PFSK-1 (cell line): Measurements from ENCODE around the gene STX12.

Experiments used
- FOXP2 ChIP-seq: optimal IDR thresholded peaks from 2 replicates; pipeline ENCODE3; 2011; ENCODE audit warnings: borderline replicate concordance, control low read depth, inconsistent platforms; ENCODE audit not compliant: insufficient read depth; ENCODE audit errors: extremely low read length, extremely low read depth
- POLR2AphosphoS5 ChIP-seq: IDR thresholded peaks from 2 replicates; pipeline ENCODE4 v1.6.1; 2012; ENCODE audit warnings: low read depth, mild to moderate bottlenecking, control low read depth, low read length, moderate library complexity
- SIN3A ChIP-seq: IDR thresholded peaks from 2 replicates; pipeline ENCODE4 v1.6.1; 2012; ENCODE audit warnings: mild to moderate bottlenecking, low read length, moderate library complexity, borderline replicate concordance; ENCODE audit not compliant: insufficient read depth
- TAF1 ChIP-seq: IDR thresholded peaks from 2 replicates; pipeline ENCODE4 v1.6.1; 2012; ENCODE audit warnings: low read length, control low read depth, borderline replicate concordance; ENCODE audit not compliant: insufficient read depth
- TF ChIP-seq, protein P1 (sequence below), 2 experiments: IDR thresholded peaks; 2 replicates each; pipeline versions ENCODE4 v1.6.1 to v1.8.0; 2011 to 2012; ENCODE audit warnings: low read depth in 2 of 2, low read length in 2 of 2, control low read depth in 1 of 2, inconsistent platforms in 1 of 2, mild to moderate bottlenecking in 1 of 2, moderate library complexity in 1 of 2; ENCODE audit not compliant: insufficient read depth in 1 of 2

Gene STX12

GRCh38 chr1:27752360-27752759 lies 20.7 kb upstream of the STX12 start:
- TF ChIP-seq POLR2AphosphoS5 (no peak), FOXP2 (no peak)

DNA sequence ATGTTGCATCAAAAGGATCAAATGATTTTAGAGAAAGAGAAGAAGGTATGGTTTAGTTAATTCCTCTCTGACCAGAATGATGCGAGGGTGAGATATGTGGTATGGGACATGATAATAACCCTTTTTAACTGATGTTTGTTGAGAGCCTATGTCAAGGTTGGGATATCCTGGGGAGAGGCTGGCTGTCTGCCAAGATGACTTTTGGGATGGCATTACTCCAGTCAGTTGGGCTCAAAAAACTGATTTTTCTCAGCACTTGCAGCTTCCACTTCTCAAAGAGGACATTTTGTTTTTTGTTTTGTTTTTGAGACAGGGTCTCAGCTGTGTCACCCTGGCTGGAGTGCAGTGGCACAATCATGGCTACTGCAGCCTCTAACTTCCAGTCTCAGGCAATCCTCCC lies 17.7 kb upstream of the STX12 start:
- TF ChIP-seq POLR2AphosphoS5 = no peak
- TF ChIP-seq TAF1 = no peak
- no peak for TF ChIP-seq SIN3A

DNA sequence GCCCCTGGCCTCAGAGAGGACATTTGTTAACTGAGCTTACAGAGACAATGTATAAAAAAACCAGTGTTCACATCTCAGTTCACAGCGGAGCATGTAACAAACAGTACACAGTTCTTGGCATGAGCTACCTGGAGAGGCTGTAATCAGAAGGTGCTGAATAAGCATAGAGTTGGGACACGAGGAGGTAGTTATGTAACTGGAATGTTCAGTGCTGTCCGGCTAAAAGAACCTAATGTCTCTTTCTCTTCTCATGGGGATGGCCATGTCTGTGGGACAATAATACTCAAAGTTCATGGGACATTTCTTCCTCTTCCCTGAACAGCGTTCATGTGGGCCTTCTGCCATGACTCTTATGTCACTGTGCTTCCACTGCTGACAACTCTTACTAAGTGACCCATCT lies 17.2 kb upstream of the STX12 start:
- TF ChIP-seq TAF1 (no peak), SIN3A (no peak), POLR2AphosphoS5 (no peak), FOXP2 (no peak)
- TF ChIP-seq, protein P1, sequence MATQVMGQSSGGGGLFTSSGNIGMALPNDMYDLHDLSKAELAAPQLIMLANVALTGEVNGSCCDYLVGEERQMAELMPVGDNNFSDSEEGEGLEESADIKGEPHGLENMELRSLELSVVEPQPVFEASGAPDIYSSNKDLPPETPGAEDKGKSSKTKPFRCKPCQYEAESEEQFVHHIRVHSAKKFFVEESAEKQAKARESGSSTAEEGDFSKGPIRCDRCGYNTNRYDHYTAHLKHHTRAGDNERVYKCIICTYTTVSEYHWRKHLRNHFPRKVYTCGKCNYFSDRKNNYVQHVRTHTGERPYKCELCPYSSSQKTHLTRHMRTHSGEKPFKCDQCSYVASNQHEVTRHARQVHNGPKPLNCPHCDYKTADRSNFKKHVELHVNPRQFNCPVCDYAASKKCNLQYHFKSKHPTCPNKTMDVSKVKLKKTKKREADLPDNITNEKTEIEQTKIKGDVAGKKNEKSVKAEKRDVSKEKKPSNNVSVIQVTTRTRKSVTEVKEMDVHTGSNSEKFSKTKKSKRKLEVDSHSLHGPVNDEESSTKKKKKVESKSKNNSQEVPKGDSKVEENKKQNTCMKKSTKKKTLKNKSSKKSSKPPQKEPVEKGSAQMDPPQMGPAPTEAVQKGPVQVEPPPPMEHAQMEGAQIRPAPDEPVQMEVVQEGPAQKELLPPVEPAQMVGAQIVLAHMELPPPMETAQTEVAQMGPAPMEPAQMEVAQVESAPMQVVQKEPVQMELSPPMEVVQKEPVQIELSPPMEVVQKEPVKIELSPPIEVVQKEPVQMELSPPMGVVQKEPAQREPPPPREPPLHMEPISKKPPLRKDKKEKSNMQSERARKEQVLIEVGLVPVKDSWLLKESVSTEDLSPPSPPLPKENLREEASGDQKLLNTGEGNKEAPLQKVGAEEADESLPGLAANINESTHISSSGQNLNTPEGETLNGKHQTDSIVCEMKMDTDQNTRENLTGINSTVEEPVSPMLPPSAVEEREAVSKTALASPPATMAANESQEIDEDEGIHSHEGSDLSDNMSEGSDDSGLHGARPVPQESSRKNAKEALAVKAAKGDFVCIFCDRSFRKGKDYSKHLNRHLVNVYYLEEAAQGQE (IDR thresholded peaks at IDR 0.05; ENCODE audit: insufficient read depth in 1 of 2, low read depth in 2 of 2, low read length in 2 of 2) = no peak

GRCh38 chr1:27759236-27759635 lies 13.8 kb upstream of the STX12 start:
- no peak for TF ChIP-seq SIN3A
- TF ChIP-seq, protein P1 (IDR thresholded peaks at IDR 0.05; ENCODE audit: insufficient read depth in 1 of 2, low read depth in 2 of 2, low read length in 2 of 2) = no peak
- no peak for TF ChIP-seq POLR2AphosphoS5
- no peak for TF ChIP-seq TAF1
- no peak for TF ChIP-seq FOXP2

DNA sequence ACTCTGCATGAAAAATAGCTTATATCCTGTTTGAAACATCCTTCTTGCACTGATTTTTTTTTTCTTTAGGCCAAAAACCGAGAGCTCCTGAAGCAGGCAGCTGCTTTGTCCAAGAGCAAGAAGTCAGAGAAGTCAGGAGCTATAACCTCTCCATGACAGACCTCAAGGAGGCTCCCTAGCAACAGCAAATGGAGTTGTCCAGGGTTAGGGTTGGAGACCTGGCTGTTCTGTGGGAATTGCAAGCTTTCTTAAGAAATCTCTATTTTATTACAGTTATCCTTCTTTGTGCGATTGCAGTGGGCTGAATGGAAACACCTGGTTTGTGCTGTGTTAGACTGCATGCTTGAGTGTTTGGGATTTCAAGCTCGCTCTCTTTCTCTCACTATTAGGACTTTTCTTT lies 12.6 kb upstream of the STX12 start:
- TF ChIP-seq POLR2AphosphoS5 = no peak
- TF ChIP-seq, protein P1 (IDR thresholded peaks at IDR 0.05; ENCODE audit: insufficient read depth in 1 of 2, low read depth in 2 of 2, low read length in 2 of 2) = no peak
- TF ChIP-seq TAF1 = no peak
- no peak for TF ChIP-seq SIN3A
- no peak for TF ChIP-seq FOXP2

- no peak for TF ChIP-seq FOXP2
- TF ChIP-seq, protein P1 (IDR thresholded peaks at IDR 0.05; ENCODE audit: insufficient read depth in 1 of 2, low read depth in 2 of 2, low read length in 2 of 2) = no peak
- no peak for TF ChIP-seq TAF1
- no peak for TF ChIP-seq POLR2AphosphoS5
- no peak for TF ChIP-seq SIN3A
Measured at GRCh38 chr1:27762033-27762432, 11.0 kb upstream of the STX12 start.
